HG03469 (cell line): ENCODE measurements around the gene SH3RF3.
A peak's percentile ranks its signal among the peaks of the same experiment; 100 is the strongest.

ENCODE experiments used
- ATAC-seq: cut with Tn5 transposase; IDR thresholded peaks from one replicate; pipeline ENCODE4 v1.9.1; 2021; ENCODE audit warnings: mild to moderate bottlenecking, moderate library complexity, moderate number of reproducible peaks; ENCODE audit not compliant: unreplicated experiment

The SH3RF3 gene

GRCh38 chr2:109199790-109200189, 70.8 kb downstream of the SH3RF3 start:
- no peak for ATAC-seq

GRCh38 chr2:109200616-109201464, 71.8 kb downstream of the SH3RF3 start:
- ATAC-seq, result no peak

- ATAC-seq, result no peak
Measured at GRCh38 chr2:109201465-109202327, 72.7 kb downstream of the SH3RF3 start.

- no peak for ATAC-seq
Measured at GRCh38 chr2:109202486-109202885, 73.5 kb downstream of the SH3RF3 start.

GRCh38 chr2:109203246-109204011, 74.4 kb downstream of the SH3RF3 start:
- ATAC-seq, result no peak

GRCh38 chr2:109204412-109204811, 75.4 kb downstream of the SH3RF3 start:
- no peak for ATAC-seq

GRCh38 chr2:109205447-109205846, 76.4 kb downstream of the SH3RF3 start:
- no peak for ATAC-seq

- no peak for ATAC-seq
Measured at GRCh38 chr2:109206569-109207146, 77.7 kb downstream of the SH3RF3 start.

GRCh38 chr2:109207176-109207575, 78.2 kb downstream of the SH3RF3 start:
- ATAC-seq, result no peak

- ATAC-seq, result no peak
Measured at GRCh38 chr2:109208071-109208950, 79.3 kb downstream of the SH3RF3 start.

- ATAC-seq, result no peak
Measured at GRCh38 chr2:109208951-109209335, 79.9 kb downstream of the SH3RF3 start.

GRCh38 chr2:109209412-109209811, 80.4 kb downstream of the SH3RF3 start:
- no peak for ATAC-seq

GRCh38 chr2:109209941-109210340, 80.9 kb downstream of the SH3RF3 start:
- no peak for ATAC-seq

- no peak for ATAC-seq
Measured at GRCh38 chr2:109210431-109211200, 81.6 kb downstream of the SH3RF3 start.

- ATAC-seq, result no peak
Measured at GRCh38 chr2:109211315-109211714, 82.3 kb downstream of the SH3RF3 start.

GRCh38 chr2:109212836-109213563, 84.0 kb downstream of the SH3RF3 start:
- no peak for ATAC-seq

GRCh38 chr2:109213646-109214433, 84.8 kb downstream of the SH3RF3 start:
- peak; percentile 76 for ATAC-seq
